IPS DF 6.9 (cell line): ENCODE data around the gene STIM1.

Source experiments
- DNase-seq: peaks from one replicate; pipeline ENCODE4 v3.0.0-alpha.2; 2013; ENCODE audit warnings: low read depth, low spot score
- H3K27ac ChIP-seq: one replicate; pipeline ENCODE4 v1.5.1; 2013; ENCODE audit warnings: low read length, control low read depth
- H3K27me3 ChIP-seq: 2 replicates; pipeline ENCODE4 v1.6.1; 2013; ENCODE audit warnings: mild to moderate bottlenecking, low read length; ENCODE audit not compliant: control insufficient read depth, insufficient read depth
- H3K36me3 ChIP-seq: 2 replicates; pipeline ENCODE4 v1.6.1; 2013; ENCODE audit warnings: low read length; ENCODE audit not compliant: control insufficient read depth, insufficient read depth
- H3K4me1 ChIP-seq: 2 replicates; pipeline ENCODE4 v1.6.1; 2013; ENCODE audit warnings: low read length; ENCODE audit not compliant: control insufficient read depth, insufficient read depth
- H3K4me3 ChIP-seq: 2 replicates; pipeline ENCODE4 v1.5.1; 2013; ENCODE audit warnings: mild to moderate bottlenecking, low read length
- H3K9me3 ChIP-seq: 2 replicates; pipeline ENCODE4 v1.6.1; 2013; ENCODE audit warnings: low read length, inconsistent platforms; ENCODE audit not compliant: control insufficient read depth, insufficient read depth
- WGBS: extraction: QIAGEN DNeasy Blood & Tissue Kit; methylation state at CpG from one replicate; pipeline ENCODE4 v1.1.7; 2013; ENCODE audit warnings: mixed read lengths, missing lambda C conversion rate; ENCODE audit not compliant: insufficient read length, insufficient coverage; 5-methylcytosine and 5-hydroxymethylcytosine counted together

STIM1 gene

DNA sequence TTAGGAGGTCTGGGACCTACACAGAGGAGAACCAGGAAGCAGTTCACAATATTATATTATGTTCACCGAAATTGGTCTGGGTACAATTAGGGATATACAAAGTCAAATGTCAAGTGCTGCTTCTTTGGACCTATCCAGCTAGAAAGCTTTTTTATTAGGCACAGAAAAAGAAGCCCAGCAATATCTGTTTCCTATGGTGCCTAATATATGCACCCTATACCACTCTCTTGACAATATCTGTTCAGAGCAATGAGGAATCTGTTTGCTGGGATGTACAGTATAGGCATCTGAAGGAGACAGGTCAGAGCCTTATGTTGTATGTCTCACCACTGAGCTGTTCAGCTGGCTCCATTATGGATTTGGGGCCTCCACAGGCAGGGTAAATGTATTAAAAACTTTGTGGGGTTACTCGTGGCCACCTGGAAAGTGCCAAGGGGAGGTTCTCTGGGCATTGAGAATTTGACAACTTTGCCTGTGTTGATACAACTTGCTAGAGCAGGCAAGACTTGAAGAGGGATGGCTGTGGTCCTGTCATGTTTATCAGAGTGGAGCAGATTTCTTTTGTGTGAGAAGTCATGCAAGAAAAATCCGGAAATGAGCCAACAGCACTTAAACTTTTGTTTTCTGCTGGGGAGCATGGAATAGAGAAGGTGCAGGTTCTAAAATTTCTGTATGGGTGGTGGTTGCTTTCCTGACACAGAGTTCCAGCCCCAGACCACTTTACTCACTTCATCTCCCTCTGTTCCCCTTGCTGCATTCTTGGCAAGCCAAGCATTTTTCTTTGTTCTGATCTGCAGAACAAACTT lies 10.1 kb downstream of the STIM1 start:
- peaks cover 3% of the 10 kb centered on the region; the same call in 1 of the 2 replicates for H3K4me1 ChIP-seq

DNA sequence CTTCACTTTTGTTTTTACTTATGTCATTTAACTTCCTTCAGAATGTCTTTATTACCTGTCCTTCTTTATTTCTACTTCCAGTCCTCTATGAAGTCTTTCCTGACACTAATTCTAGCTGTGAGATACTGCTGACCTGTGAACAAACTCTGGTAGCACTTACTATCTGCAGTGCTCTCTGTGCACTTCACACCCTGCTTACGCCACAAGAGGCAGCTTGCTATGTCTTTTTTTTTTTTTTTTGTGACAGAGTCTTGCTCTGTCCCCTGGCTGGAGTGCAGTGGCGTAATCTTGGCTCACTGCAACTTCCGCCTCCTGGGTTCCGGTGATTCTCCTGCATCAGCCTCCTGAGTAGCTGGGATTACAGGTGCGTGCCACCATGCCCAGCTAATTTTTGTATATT lies 10.7 kb downstream of the STIM1 start:
- H3K27me3 ChIP-seq: no peaks in the 10 kb centered on the region
- no peak for DNase-seq
- H3K4me3 ChIP-seq: no peak overlapping the region
- no peak overlapping the region for H3K27ac ChIP-seq
- no CpG with 5 or more reads among the region's 5 CpGs for WGBS
- H3K9me3 ChIP-seq: no peaks in the 10 kb centered on the region
- no peaks in the 10 kb centered on the region for H3K36me3 ChIP-seq
- peaks cover 3% of the 10 kb centered on the region; the same call in 1 of the 2 replicates for H3K4me1 ChIP-seq

More for the DNA sequence above, 10.1 kb downstream of the STIM1 start:
- DNase-seq: no peak
- Histone ChIP-seq H3K27ac (no peak overlapping the region), H3K27me3 (no peaks in the 10 kb centered on the region; the same call in 1 of the 2 replicates), H3K4me3 (no peak overlapping the region), H3K9me3 (no peaks in the 10 kb centered on the region), H3K36me3 (no peaks in the 10 kb centered on the region)
- WGBS: no CpG with 5 or more reads among the region's 3 CpGs

DNA sequence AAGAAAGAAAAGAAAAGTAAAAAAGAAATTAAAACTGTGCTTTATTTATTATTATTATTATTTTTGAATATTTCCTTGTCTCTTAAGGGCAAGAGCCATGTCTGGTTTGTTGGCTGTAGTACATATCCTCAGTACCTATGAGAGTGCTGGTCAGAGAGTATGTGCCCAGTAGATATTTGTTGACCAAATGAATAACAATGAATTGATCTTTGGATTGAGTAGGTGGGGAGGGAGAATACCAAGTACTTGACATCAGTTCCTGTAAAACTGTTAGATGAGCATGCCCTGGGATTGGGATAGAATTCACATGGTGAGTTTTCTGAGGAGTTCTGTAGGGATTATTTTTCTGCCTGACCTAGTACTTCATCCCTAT lies 11.4 kb downstream of the STIM1 start:
- Histone ChIP-seq H3K27me3 (no peaks in the 10 kb centered on the region), H3K9me3 (no peaks in the 10 kb centered on the region), H3K27ac (no peak overlapping the region), H3K4me1 (peaks cover 3% of the 10 kb centered on the region; the same call in 1 of the 2 replicates), H3K36me3 (no peaks in the 10 kb centered on the region), H3K4me3 (no peak overlapping the region)
- DNase-seq: no peak

DNA sequence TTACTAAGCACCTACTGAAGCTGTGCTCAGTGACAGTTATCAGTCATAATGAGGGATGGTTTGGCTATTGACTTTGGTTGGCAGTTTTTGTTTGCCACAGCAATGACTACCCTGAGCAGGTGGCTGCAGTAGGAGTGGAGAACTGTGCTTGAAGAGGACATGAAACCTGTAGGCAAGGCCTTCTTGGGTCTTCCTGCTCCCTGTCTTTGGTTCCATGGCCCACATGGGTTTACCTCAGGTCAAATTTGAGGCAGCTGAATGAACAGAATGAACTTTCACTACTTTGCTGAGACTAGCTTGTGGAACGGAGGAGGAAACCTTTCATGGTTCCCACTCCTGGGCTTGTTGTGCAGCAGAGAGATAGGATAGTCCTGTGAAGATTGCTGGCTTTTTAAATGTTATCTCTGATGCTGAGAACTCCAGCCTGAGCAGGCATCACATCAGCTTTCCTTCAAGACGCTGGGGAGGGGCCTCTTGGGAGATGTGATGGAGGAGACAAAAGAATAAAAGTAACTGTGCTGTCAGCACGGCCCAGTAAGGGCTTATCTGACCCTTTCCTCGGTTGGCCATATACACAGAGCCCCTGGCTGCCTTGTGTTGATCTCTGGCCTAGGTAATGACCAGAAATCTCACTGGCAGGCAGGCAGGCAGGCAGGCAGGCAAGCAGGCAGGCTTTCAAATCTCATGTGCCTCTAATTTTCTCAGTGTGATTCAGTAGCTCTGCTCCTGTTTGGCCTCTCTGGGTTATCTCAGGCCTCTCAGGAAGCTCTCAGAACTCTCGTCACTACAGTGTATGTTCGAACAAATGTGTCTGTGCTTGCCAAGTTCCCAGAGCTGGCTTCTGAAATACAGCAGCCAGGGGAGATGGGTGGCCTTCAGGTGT lies 12.0 kb downstream of the STIM1 start:
- no peaks in the 10 kb centered on the region for H3K36me3 ChIP-seq
- no CpG with 5 or more reads among the region's 6 CpGs for WGBS
- 0 out of 2 replicates have a peak, but pooled peaks cover 1% of the 10 kb centered on the region for H3K4me1 ChIP-seq
- no peak for DNase-seq
- no peak overlapping the region for H3K27ac ChIP-seq
- no peaks in the 10 kb centered on the region for H3K27me3 ChIP-seq
- no peaks in the 10 kb centered on the region for H3K9me3 ChIP-seq
- H3K4me3 ChIP-seq: no peak overlapping the region

DNA sequence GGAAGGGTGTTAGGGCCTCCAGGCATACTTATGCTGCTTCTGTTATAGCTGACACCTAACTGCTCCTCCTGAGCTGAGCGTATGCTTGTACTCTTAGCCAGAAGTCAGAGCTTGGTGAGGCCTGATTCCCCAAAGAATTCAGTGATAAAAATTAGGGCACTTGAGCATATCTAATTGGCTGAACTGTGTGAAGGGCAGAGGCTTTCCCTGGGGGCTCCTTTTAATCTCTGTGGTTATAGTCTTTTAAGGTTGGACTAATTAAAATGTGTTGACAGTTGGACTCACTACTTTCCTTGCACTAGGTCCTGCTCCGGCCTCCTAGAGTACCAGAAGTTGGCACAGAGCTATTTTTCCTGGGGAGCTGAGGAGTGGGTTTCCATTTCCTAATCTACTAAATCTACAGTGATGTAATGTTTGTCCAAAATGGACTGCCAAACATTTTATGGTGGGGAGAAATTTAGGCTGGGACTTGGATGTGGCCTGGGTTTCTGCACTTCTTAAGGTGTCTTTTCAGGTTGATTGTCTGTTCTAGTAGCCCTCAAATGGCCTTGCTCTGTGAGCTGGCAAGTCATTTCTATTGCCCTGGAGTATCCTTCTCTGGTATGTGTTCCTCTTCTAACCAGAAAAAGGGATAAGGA lies 18.4 kb downstream of the STIM1 start:
- peaks cover 2% of the 10 kb centered on the region; the same call in 1 of the 2 replicates for H3K4me1 ChIP-seq
- H3K4me3 ChIP-seq: no peak overlapping the region
- WGBS: no CpG with 5 or more reads among the region's 2 CpGs
- no peaks in the 10 kb centered on the region for H3K36me3 ChIP-seq
- no peaks in the 10 kb centered on the region for H3K9me3 ChIP-seq
- no peak overlapping the region for H3K27ac ChIP-seq
- H3K27me3 ChIP-seq: no peaks in the 10 kb centered on the region
- DNase-seq: no peak

DNA sequence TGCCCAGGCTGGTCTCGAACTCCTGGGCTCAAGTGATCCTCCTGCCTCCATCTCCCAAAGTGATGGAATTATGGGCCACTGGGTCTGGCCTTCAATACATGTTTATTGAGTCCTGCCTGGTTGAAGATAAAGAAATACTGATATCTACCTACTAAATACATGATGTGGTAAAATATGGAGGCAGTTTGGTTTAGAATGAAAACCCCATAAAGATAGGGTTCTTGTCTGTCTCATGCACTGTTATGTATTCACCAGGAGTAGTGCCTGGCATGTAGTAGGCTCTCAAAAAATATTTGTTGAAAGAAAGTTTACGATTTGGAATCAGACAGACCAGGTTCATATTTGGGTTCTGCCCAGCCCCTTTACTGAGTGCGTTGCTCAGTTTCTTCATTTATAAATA lies 21.1 kb downstream of the STIM1 start:
- peaks cover 2% of the 10 kb centered on the region; the same call in 1 of the 2 replicates for H3K4me1 ChIP-seq
- DNase-seq: no peak
- no peak overlapping the region for H3K4me3 ChIP-seq
- WGBS: no CpG with 5 or more reads among the region's 3 CpGs
- no peaks in the 10 kb centered on the region for H3K27me3 ChIP-seq
- H3K36me3 ChIP-seq: no peaks in the 10 kb centered on the region
- H3K27ac ChIP-seq: no peak overlapping the region
- H3K9me3 ChIP-seq: no peaks in the 10 kb centered on the region

DNA sequence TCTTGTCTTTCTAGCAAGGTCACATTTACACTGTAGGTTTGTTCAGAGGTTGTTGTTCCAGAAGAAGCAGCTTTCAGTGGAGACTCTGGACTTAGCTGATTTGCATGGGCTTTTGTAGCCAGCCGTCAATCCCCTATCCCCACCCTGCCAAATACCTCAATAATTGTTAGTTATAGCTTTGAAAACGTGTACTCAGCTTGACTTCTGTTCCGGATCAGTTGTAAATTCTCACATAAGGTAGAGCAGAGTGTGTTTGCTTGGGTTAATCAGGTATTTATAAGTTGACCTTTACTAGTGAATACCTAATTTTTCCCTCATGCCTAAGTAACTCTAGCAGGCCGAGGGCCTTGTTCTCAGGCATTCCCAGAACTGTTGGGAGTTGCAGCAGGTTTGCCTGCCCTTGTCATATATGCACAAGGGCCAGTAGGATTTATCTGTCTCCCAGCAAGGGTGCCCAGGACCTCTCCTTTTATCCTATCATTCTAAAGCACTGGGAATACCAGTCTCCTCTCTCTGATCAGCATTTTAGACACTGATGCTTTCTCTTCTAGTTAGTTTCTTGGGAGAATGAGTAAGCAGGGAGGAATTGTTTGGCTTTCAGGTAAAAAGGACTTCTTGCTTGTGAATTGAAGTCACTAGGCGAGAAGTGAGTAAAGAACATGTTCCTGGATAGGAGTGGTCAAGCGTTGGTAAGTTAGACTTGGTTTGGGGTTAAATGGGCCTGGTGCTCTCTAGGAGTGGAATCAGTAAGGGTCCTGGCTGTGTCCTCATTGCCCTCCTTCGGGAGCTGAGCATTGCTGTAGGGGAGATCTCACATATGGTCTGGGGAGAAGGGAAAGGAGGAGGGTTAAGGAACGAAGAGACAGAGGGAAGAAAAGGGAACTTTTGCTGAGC lies 22.1 kb downstream of the STIM1 start:
- no peak overlapping the region for H3K27ac ChIP-seq
- H3K4me1 ChIP-seq: peaks cover 2% of the 10 kb centered on the region; the same call in 1 of the 2 replicates
- no peaks in the 10 kb centered on the region for H3K9me3 ChIP-seq
- H3K4me3 ChIP-seq: no peak overlapping the region
- no CpG with 5 or more reads among the region's 8 CpGs for WGBS
- no peak for DNase-seq
- H3K27me3 ChIP-seq: no peaks in the 10 kb centered on the region
- no peaks in the 10 kb centered on the region for H3K36me3 ChIP-seq

DNA sequence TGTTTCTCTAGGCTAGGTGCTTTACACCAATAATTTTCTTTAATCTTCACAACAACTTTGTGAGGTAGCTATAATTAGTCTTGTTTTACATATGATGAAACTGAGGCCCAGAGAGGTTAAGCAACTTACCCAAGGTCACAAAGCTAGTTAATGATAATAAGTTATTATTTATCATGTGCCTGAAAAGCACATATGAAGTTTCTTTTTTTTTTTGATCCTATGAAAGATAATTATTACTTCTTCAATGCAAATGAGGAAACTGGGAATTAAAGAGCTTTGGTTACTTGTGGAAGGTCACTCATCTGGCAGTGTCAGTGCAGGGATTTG lies 22.8 kb downstream of the STIM1 start:
- no peaks in the 10 kb centered on the region for H3K27me3 ChIP-seq
- peaks cover 2% of the 10 kb centered on the region; the same call in 1 of the 2 replicates for H3K4me1 ChIP-seq
- no peak overlapping the region for H3K4me3 ChIP-seq
- H3K27ac ChIP-seq: no peak overlapping the region
- no peak for DNase-seq
- H3K36me3 ChIP-seq: no peaks in the 10 kb centered on the region
- no peaks in the 10 kb centered on the region for H3K9me3 ChIP-seq

DNA sequence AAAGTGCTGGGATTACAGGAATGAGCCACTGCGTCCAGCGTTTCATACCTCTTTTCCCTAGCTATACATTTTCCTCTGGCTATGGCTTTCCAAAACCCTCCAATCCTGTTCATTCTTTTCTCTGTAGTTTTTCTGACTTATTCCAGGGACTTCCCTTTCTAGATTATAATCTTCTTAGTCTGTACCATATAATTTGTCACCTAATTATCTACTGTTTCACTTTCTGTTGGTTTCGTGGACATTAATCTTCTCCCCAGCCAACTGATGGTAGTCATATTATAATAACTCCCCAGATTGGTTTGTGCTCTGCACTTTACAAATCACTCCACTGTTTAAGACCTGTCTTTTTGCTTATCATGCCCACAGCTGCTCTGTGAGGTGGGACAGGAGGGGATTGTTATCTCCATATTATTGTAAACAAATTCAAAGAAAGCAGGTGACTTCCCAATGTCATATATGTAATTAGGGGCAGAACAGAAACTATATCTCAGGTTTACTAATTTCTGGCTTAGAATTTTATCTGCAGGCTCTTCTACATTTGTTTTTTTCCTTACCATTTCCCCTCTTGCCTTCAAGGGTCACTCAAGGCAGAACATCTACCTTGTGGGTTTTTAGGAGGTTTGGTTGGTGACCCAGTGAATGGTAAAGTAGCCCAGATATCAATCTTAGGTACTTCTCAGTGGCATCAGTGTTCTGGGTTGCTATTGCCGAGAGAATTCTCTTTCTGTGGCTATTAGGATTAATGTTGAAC lies 23.9 kb downstream of the STIM1 start:
- no peaks in the 10 kb centered on the region for H3K9me3 ChIP-seq
- no peak overlapping the region for H3K27ac ChIP-seq
- no peaks in the 10 kb centered on the region for H3K27me3 ChIP-seq
- no CpG with 5 or more reads among the region's 4 CpGs for WGBS
- peaks cover 2% of the 10 kb centered on the region; the same call in 1 of the 2 replicates for H3K4me1 ChIP-seq
- DNase-seq: no peak
- H3K4me3 ChIP-seq: no peak overlapping the region
- no peaks in the 10 kb centered on the region for H3K36me3 ChIP-seq
